ENCODE measurements around the gene PAPSS1. TPM values are rescaled to one million over a fixed set of nuclear protein-coding genes. Genes with fewer than 3 reads are reported as not detected.

PAPSS1 gene
- total and polyA plus RNA-seq, 3 donors from 2014 or later: 32.8 to 42.4 (median 33.6) TPM

DNA sequence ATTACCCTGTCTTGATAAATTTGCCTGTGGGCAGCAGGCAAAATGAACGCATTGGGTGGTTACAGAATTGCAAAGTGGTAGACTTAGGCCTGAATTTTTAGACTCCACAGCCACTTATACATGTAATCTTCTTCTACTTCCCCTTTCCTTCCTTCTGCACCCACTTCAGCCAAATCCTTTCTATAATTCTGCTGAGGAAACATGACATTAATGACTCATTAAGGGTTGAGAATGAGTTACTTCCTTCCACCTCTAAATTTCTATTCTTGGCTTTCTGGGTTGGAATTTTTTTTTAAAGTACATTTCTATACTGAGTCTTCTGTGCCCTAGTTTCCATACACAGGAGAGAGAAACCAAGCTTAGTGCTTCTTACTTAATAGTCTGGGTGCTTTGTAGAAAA is 10.1 kb downstream of the PAPSS1 start:
- Histone ChIP-seq H3K4me1 (peaks cover 3% of the 10 kb centered on the region), H3K27me3 (no peaks in the 10 kb centered on the region), H3K36me3 (ENCODE audit: low read depth, missing control alignments) (no peaks in the 10 kb centered on the region), H3K9me3 (no peaks in the 10 kb centered on the region), H3K27ac (peak overlapping the region in 1 of 2 donors; percentile 4), H3K4me3 (no peak overlapping the region)
- TF ChIP-seq POLR2A (IDR thresholded peaks at IDR 0.05): no peak
- TF ChIP-seq, protein P1, sequence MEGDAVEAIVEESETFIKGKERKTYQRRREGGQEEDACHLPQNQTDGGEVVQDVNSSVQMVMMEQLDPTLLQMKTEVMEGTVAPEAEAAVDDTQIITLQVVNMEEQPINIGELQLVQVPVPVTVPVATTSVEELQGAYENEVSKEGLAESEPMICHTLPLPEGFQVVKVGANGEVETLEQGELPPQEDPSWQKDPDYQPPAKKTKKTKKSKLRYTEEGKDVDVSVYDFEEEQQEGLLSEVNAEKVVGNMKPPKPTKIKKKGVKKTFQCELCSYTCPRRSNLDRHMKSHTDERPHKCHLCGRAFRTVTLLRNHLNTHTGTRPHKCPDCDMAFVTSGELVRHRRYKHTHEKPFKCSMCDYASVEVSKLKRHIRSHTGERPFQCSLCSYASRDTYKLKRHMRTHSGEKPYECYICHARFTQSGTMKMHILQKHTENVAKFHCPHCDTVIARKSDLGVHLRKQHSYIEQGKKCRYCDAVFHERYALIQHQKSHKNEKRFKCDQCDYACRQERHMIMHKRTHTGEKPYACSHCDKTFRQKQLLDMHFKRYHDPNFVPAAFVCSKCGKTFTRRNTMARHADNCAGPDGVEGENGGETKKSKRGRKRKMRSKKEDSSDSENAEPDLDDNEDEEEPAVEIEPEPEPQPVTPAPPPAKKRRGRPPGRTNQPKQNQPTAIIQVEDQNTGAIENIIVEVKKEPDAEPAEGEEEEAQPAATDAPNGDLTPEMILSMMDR (IDR thresholded peaks at IDR 0.05): no peak
- WGBS, 2 donors: 75 to 76% methylated on average over 1 of the region's 1 CpG
- intact Hi-C loops (cut with DNase I; ENCODE audit: low total_unique reads): no loop called here
- no peak for DNase-seq

DNA sequence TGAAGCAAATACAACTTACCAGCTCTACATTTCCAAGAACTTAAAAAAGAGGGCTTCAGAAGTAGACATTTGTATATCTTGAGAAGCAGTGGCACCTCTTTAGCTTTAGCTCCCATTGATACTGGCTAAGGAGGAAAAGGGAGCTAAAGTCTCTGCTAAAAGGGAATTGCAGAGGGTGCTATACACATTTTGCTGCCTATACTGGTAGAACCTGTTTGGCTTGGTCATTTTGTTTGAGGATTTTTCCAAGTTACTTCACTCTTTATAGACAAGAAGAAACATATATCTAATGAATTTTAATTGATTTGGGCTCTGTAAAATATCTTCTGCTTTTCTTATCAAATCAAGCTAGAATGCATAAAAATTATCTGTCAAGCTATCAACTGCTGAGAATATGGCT is 11.8 kb downstream of the PAPSS1 start:
- no peaks in the 10 kb centered on the region for H3K27me3 ChIP-seq
- no peaks in the 10 kb centered on the region for H3K9me3 ChIP-seq
- intact Hi-C loops (cut with DNase I; ENCODE audit: low total_unique reads): no loop called here
- TF ChIP-seq, protein P1 (IDR thresholded peaks at IDR 0.05): no peak
- no peak for TF ChIP-seq POLR2A (IDR thresholded peaks at IDR 0.05)
- DNase-seq: no peak
- peaks cover 3% of the 10 kb centered on the region for H3K4me1 ChIP-seq
- H3K27ac ChIP-seq: no peak overlapping the region
- no peak overlapping the region for H3K4me3 ChIP-seq
- H3K36me3 ChIP-seq (ENCODE audit: low read depth, missing control alignments): no peaks in the 10 kb centered on the region

DNA sequence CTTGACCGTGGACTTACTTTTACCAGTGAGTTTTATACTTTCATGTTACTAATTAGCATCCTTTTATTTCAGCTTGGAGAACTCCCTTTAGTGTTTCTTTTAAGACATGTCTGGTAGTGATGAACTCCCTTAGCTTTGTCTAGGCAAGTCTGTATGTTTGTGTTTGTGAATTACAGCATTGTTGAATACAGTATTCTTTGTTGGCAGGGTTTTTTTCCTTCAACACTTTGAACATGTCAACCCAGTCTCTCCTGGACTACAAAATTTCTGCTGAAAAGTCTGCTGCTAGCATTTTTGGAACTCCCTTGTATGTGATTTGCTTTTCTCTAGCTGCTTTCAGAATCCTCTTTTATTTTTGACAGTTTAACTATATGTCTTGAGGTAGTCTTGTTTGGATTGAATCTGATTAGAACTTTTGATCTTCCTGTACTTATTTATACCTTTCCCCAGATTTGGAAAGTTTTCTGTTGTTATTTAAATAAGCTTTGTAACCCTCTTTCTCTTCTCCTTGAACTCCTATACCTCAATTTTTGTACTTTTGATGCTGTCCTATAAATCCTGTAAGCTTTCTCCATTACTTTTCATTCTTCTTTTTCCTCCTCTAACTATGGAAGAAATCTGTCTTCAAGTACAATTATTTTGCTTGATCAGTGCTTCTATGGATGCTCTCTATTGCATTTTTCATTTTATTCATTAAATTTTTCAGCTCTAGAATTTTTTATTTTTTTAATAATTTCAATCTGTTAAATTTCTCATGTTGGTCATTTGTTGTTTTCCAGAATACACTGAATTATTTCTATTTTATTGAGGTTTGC is 14.1 kb downstream of the PAPSS1 start:
- WGBS, 2 donors: 95 to 100% methylated on average over 1 of the region's 1 CpG
- DNase-seq: no peak
- intact Hi-C loops (cut with DNase I; ENCODE audit: low total_unique reads): no loop called here
- TF ChIP-seq POLR2A (IDR thresholded peaks at IDR 0.05): no peak
- TF ChIP-seq, protein P1 (IDR thresholded peaks at IDR 0.05): no peak
- peaks cover 3% of the 10 kb centered on the region for H3K4me1 ChIP-seq
- no peak overlapping the region for H3K27ac ChIP-seq
- H3K27me3 ChIP-seq: no peaks in the 10 kb centered on the region
- no peak overlapping the region for H3K4me3 ChIP-seq
- no peaks in the 10 kb centered on the region for H3K9me3 ChIP-seq
- no peaks in the 10 kb centered on the region for H3K36me3 ChIP-seq (ENCODE audit: low read depth, missing control alignments)

DNA sequence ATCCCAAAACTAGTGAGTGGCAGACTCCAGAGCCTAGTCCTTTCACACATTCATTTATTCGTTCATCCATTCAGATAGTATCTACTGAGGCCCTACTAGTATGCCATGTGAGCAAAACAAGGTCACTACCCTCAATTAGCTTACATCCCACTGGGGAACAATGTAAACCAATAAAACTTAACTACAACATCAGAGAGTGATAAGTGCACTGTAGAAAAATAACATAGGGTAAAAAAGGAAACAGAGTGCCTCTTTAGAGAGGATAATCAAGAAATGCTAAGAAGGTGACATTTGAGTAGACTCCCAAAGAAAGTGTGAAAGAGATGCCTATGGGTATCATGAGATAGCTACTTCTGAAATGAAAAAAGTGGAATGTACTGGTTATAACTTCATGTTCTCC is 18.5 kb downstream of the PAPSS1 start:
- Histone ChIP-seq H3K4me1 (no peaks in the 10 kb centered on the region), H3K36me3 (ENCODE audit: low read depth, missing control alignments) (no peaks in the 10 kb centered on the region), H3K4me3 (no peak overlapping the region), H3K9me3 (no peaks in the 10 kb centered on the region), H3K27ac (no peak overlapping the region), H3K27me3 (no peaks in the 10 kb centered on the region)
- intact Hi-C loops (cut with DNase I; ENCODE audit: low total_unique reads): no loop called here
- DNase-seq: no peak
- 41 to 48% methylated on average over 1 of the region's 1 CpG for WGBS, 2 donors
- TF ChIP-seq, protein P1 (IDR thresholded peaks at IDR 0.05): no peak
- no peak for TF ChIP-seq POLR2A (IDR thresholded peaks at IDR 0.05)
